Neural cell (in vitro differentiated cells): Measurements from ENCODE around the gene ANKRD26. TPM values are rescaled to one million over a fixed set of nuclear protein-coding genes. Genes with fewer than 3 reads are reported as not detected.

Experiments used
- H2AFZ ChIP-seq: fragments of 200-600, 300-800 bp; sonication (generic), shearing (Covaris generic); 2 replicates; pipeline ENCODE4 v1.6.0; 2014; ENCODE audit warnings: low read depth, mild to moderate bottlenecking, antibody characterized with exemption, low read length, moderate library complexity
- H3F3A ChIP-seq: fragments of 200-600 bp; shearing (Covaris generic); 2 replicates; pipeline ENCODE4 v1.6.1; 2016; ENCODE audit warnings: mild to moderate bottlenecking, moderate library complexity, mixed read lengths, antibody characterized with exemption, low read length; ENCODE audit not compliant: insufficient read depth, poor library complexity, severe bottlenecking
- H3K27ac ChIP-seq: fragments of 200-600, 300-800 bp; sonication (generic), shearing (Covaris generic); 2 replicates; pipeline ENCODE4 v1.5.1; 2014; ENCODE audit warnings: mild to moderate bottlenecking, low read length, moderate library complexity
- H3K27me3 ChIP-seq: fragments of 300-800, 200-600 bp; sonication (generic), shearing (Covaris generic); 2 replicates; pipeline ENCODE4 v1.6.0; 2014; ENCODE audit warnings: mild to moderate bottlenecking, low read depth, low read length, moderate library complexity; ENCODE audit not compliant: insufficient read depth
- H3K36me3 ChIP-seq: fragments of 300-800, 200-600 bp; sonication (generic), shearing (Covaris generic); 2 replicates; pipeline ENCODE4 v1.5.1; 2014; ENCODE audit warnings: mild to moderate bottlenecking, antibody characterized with exemption, low read length, moderate library complexity; ENCODE audit not compliant: insufficient read depth
- H3K4me2 ChIP-seq: fragments of 300-800, 200-600 bp; sonication (generic), shearing (Covaris generic); 2 replicates; pipeline ENCODE4 v1.6.0; 2014; ENCODE audit warnings: mild to moderate bottlenecking, low read length
- H3K4me3 ChIP-seq: fragments of 300-800, 200-600 bp; sonication (generic), shearing (Covaris generic); 2 replicates; pipeline ENCODE4 v1.5.1; 2014; ENCODE audit warnings: mild to moderate bottlenecking, low read length, moderate library complexity
- H3K79me2 ChIP-seq: fragments of 200-600 bp; shearing (Covaris generic); replicated peaks from 2 replicates; pipeline ENCODE4 v1.6.0; 2014; ENCODE audit warnings: mild to moderate bottlenecking, low read length, moderate library complexity; ENCODE audit not compliant: insufficient read depth
- H3K9ac ChIP-seq: fragments of 300-800, 200-600 bp; sonication (generic), shearing (Covaris generic); 2 replicates; pipeline ENCODE4 v1.6.1; 2016; ENCODE audit warnings: mild to moderate bottlenecking, low read length, mixed read lengths
- H3K9me2 ChIP-seq: fragments of 200-600 bp; shearing (Covaris generic); 2 replicates; pipeline ENCODE4 v1.6.1; 2016; ENCODE audit warnings: mild to moderate bottlenecking, low read length, mixed read lengths; ENCODE audit not compliant: insufficient read depth
- H3K9me3 ChIP-seq: fragments of 200-600, 300-800 bp; sonication (generic), shearing (Covaris generic); 2 replicates; pipeline ENCODE4 v1.6.1; 2016; ENCODE audit warnings: mild to moderate bottlenecking, mixed run types, low read length, moderate library complexity, mixed read lengths
- H4K20me1 ChIP-seq: fragments of 200-600 bp; shearing (Covaris generic); 2 replicates; pipeline ENCODE4 v1.6.1; 2016; ENCODE audit warnings: mild to moderate bottlenecking, mixed run types; ENCODE audit not compliant: insufficient read depth
- EP300 ChIP-seq: fragments of 450-650 bp; conservative IDR thresholded peaks from 2 replicates; pipeline ENCODE4 v1.6.1; 2014; ENCODE audit warnings: antibody characterized with exemption, mild to moderate bottlenecking, moderate library complexity; ENCODE audit not compliant: poor library complexity, severe bottlenecking
- EZH2 ChIP-seq: fragments of 200-600, 300-800 bp; shearing (Covaris generic), sonication (generic); IDR thresholded peaks from 2 replicates; pipeline ENCODE4 v1.6.1; 2014; ENCODE audit warnings: antibody characterized with exemption, low read length, borderline replicate concordance, mild to moderate bottlenecking; ENCODE audit not compliant: insufficient read depth, poor library complexity, severe bottlenecking
- MXI1 ChIP-seq: fragments of 450-650 bp; conservative IDR thresholded peaks from 2 replicates; pipeline ENCODE4 v1.6.1; 2014; ENCODE audit warnings: antibody characterized with exemption, mild to moderate bottlenecking; ENCODE audit not compliant: poor library complexity, severe bottlenecking
- POLR2AphosphoS5 ChIP-seq: IDR thresholded peaks from 2 replicates; pipeline ENCODE4 v1.6.1; 2012
- RAD21 ChIP-seq: fragments of 450-650 bp; conservative IDR thresholded peaks from 2 replicates; pipeline ENCODE4 v1.6.1; 2014; ENCODE audit warnings: antibody characterized with exemption, mild to moderate bottlenecking, moderate library complexity
- SMC3 ChIP-seq: fragments of 450-650 bp; conservative IDR thresholded peaks from 2 replicates; pipeline ENCODE4 v1.6.1; 2014; ENCODE audit warnings: antibody characterized with exemption, mild to moderate bottlenecking, moderate library complexity; ENCODE audit not compliant: poor library complexity
- TAF1 ChIP-seq: IDR thresholded peaks from 2 replicates; pipeline ENCODE4 v1.6.1; 2012; ENCODE audit warnings: low read depth
- polyA plus RNA-seq: library from polyadenylated mRNA; depleted of rRNA; stranded (reverse); fragments of >200 nt; gene quantifications from 2 replicates; pipeline ENCODE4 v1.2.3, GENCODE V29; 2014
- TF ChIP-seq, protein P1 (sequence below): fragments of 450-650 bp; IDR thresholded peaks from 2 replicates; pipeline ENCODE4 v1.5.1; 2014; ENCODE audit warnings: antibody characterized with exemption, mild to moderate bottlenecking, moderate library complexity; ENCODE audit not compliant: poor library complexity, severe bottlenecking
- TF ChIP-seq, protein P2 (sequence below): IDR thresholded peaks from 2 replicates; pipeline ENCODE4 v1.6.1; 2012; ENCODE audit warnings: borderline replicate concordance

Gene ANKRD26
- polyA plus RNA-seq, 1 donor from 2014 or later = 14.7 TPM

DNA sequence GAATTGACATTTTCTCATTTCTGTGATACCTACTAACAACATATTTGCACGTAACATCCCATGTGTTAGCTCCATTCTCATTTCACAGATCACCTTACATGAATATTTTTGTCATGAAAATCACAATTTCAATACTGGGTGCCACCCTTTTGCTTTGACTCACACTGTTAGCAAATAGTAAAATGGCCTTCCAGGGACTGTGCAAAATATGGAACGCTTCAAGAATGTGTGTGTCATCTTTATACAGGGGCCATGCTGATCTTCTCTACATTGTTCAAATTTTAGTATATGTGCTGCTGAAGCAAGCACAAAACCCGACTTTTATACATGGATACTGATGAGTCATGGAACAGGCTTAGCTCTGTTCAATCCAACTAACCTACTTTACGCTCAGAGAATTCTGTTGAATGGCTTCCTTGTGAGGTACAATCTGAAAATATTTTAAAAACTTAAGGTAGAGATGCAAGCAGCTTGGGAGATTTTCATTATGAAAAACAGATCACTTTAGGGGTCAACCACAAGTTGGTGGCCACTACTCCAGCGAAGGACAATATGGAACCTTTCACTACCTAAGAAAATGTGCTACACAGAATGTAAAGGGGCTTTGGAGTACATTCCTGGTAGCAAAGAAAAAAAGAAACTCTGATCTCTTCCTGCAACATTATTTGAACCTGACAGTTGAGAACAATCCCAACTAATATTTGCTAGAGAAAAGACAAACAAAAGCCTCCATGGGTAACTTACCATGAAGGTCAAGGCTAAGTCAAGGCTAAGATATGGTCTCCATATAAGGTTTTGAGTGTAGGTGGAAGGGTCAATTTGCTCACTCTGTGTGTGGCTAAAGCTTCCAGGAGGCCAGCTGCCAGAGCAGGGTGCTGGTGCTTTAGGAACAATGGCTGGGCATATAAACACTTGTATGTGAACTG lies 11.9 kb downstream of the ANKRD26 start:
- no peaks in the 10 kb centered on the region for H4K20me1 ChIP-seq
- no peaks in the 10 kb centered on the region for H3K9me3 ChIP-seq
- H3K79me2 ChIP-seq = no peaks in the 10 kb centered on the region
- H3K9ac ChIP-seq = no peak overlapping the region
- H3K36me3 ChIP-seq = peaks cover 6% of the 10 kb centered on the region
- no peaks in the 10 kb centered on the region for H3K9me2 ChIP-seq
- no peak overlapping the region for H3K4me2 ChIP-seq
- H3K27me3 ChIP-seq = no peaks in the 10 kb centered on the region
- no peaks in the 10 kb centered on the region for H3F3A ChIP-seq
- H2AFZ ChIP-seq = no peak overlapping the region
- no peak overlapping the region for H3K4me3 ChIP-seq
- H3K27ac ChIP-seq = no peak overlapping the region
- TF ChIP-seq, protein P1, sequence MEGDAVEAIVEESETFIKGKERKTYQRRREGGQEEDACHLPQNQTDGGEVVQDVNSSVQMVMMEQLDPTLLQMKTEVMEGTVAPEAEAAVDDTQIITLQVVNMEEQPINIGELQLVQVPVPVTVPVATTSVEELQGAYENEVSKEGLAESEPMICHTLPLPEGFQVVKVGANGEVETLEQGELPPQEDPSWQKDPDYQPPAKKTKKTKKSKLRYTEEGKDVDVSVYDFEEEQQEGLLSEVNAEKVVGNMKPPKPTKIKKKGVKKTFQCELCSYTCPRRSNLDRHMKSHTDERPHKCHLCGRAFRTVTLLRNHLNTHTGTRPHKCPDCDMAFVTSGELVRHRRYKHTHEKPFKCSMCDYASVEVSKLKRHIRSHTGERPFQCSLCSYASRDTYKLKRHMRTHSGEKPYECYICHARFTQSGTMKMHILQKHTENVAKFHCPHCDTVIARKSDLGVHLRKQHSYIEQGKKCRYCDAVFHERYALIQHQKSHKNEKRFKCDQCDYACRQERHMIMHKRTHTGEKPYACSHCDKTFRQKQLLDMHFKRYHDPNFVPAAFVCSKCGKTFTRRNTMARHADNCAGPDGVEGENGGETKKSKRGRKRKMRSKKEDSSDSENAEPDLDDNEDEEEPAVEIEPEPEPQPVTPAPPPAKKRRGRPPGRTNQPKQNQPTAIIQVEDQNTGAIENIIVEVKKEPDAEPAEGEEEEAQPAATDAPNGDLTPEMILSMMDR = no peak

DNA sequence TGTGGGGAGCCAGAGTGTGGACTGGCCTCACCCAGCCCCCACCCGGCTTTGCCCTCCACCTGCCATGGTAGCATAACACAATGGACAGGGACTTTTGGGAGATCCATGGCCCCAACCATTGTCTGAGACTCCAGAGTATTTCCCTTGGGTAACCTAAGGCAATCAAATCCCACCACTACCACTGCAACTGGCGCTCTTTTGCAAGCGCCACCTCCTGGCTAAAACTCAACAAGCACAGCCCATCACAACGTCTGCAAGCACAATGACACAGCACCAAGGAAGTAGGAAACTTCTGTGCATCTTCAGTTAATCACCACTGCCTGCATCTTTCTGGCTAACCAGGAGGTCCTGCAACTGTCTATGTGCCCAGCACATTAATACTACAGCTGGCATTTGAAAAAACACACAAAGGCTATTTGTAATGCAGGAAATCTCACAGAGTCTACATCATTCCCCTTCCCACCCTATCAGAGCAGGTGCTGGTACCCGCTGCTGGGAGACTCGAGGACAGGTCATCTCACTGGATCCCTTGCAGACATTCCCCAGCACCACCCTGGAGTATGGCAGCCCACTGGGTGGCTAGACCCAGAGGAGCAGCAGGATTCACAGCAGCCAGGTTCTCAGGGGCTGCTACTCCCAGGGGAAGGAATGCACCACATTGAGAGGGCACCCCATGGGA lies 27.7 kb downstream of the ANKRD26 start:
- Histone ChIP-seq H3K27me3 (no peaks in the 10 kb centered on the region), H3K9ac (no peak overlapping the region), H3K36me3 (no peaks in the 10 kb centered on the region), H3K9me3 (no peaks in the 10 kb centered on the region), H3K4me3 (no peak overlapping the region), H3F3A (no peaks in the 10 kb centered on the region), H3K79me2 (no peaks in the 10 kb centered on the region), H3K9me2 (no peaks in the 10 kb centered on the region), H2AFZ (no peak overlapping the region), H3K27ac (no peak overlapping the region), H4K20me1 (no peaks in the 10 kb centered on the region), H3K4me2 (no peak overlapping the region)
- TF ChIP-seq MXI1 = no peak
- no peak for TF ChIP-seq SMC3
- TF ChIP-seq RAD21 = no peak
- no peak for TF ChIP-seq POLR2AphosphoS5
- TF ChIP-seq TAF1 = no peak
- TF ChIP-seq, protein P2, sequence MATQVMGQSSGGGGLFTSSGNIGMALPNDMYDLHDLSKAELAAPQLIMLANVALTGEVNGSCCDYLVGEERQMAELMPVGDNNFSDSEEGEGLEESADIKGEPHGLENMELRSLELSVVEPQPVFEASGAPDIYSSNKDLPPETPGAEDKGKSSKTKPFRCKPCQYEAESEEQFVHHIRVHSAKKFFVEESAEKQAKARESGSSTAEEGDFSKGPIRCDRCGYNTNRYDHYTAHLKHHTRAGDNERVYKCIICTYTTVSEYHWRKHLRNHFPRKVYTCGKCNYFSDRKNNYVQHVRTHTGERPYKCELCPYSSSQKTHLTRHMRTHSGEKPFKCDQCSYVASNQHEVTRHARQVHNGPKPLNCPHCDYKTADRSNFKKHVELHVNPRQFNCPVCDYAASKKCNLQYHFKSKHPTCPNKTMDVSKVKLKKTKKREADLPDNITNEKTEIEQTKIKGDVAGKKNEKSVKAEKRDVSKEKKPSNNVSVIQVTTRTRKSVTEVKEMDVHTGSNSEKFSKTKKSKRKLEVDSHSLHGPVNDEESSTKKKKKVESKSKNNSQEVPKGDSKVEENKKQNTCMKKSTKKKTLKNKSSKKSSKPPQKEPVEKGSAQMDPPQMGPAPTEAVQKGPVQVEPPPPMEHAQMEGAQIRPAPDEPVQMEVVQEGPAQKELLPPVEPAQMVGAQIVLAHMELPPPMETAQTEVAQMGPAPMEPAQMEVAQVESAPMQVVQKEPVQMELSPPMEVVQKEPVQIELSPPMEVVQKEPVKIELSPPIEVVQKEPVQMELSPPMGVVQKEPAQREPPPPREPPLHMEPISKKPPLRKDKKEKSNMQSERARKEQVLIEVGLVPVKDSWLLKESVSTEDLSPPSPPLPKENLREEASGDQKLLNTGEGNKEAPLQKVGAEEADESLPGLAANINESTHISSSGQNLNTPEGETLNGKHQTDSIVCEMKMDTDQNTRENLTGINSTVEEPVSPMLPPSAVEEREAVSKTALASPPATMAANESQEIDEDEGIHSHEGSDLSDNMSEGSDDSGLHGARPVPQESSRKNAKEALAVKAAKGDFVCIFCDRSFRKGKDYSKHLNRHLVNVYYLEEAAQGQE = no peak
- TF ChIP-seq EP300 = no peak
- TF ChIP-seq, protein P1 = no peak
- no peak for TF ChIP-seq EZH2
